NOMO-1 treated with DMSO at 0.1 percent for 48 hours (cell line): ENCODE results near the gene IGSF9B.

Source experiments
- DNase-seq: peaks from one replicate; lab custom pipeline; 2025; ENCODE audit not compliant: unreplicated experiment; lab: John Stamatoyannopoulos, UW

The IGSF9B gene

DNA sequence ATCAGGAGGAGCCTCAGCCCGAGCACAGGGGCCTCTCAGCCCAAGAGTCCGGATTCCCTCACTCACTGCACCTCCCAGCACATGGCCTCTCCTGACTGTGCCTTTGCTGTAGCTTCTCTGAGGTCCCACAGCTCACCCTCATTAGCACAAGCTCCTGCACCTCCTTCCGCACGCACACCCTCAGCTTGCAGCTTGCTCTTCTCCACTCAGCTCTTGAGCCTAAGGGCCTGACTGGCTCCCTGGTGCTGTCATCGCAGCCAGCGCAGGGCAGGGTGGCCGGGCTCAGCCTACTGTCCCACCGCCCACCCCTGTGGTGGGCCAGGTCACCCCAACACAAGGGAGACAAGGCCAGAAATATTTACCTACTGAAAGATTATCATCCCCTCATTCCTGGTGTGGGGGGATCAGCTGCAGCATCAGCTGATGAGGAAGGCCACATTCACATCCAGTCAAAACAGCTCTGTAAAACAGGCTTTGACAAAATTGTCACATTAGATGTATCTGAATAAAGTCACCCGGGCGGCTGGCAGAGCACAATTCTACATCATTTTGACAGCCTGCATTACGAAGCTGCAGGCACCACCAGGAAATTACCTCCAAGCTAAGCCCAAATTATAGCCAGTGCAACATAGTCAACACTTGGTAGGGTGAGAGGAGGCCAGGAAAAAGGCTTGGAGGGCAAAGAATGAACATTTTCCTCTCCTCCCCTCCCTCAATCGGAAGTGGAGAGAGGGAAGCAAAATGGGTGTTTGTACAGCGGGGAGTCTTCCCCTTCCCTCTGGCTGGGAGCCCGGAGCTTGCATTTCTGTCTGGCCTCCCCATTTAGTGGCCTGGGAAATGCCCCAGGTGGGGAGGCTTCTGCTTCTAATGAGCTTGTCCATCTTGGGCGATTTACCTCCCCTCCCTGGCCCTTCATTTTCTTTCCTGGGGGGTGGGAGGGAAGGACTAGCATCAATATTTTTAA, 29.5 kb upstream of the IGSF9B start:
- DNase-seq = no peak

DNA sequence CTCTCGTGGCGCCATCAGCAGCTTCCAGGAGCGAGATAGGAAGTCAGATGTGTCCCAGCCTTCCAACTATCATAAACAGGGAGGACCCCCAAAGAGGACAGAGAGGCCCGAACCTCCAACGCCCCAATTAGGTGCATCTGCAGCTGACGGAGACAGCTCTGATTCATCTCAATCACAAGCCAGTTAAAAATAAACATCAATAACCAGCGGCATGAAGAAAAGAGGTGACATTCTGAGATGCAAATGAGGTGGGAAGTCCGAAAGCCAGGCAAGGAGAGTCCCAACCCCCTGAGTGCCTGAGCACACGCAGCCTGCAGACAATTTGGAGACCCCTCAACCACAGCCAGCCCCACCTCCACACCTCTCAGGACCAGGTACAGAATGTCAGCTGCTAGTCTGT, 28.1 kb upstream of the IGSF9B start:
- DNase-seq = no peak

DNA sequence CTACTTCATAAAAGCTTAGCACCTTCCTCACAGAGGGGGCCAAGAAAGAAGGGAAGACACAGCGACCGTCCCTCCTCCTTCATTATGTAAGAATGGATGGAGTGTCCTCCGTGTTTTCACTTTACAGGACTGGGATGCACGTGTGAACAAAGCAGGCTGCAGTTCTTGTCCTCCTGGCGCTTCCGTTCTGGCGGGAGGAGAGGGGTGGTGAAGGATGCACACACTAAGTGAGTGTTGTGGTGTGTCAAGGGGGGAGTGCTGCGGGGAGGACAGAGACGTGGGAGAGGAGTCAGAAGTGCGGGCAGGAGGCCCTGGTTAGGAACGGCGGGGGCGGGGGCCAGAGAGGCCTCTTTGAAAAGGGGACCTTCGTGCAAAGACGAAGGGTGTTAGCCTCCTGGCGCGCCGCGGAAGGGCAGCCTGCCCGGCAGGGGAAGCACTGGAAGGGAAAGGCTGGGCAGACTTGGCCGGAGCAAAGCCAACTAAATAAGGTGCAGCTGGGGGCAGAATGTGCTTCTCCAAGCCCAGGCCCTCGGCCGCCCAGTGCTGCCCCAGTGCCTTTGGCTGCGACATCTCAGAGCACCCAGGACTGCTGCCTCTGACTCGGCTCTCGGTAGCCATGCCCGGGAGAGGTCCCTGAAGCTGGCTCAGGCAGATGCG, 27.0 kb upstream of the IGSF9B start:
- no peak for DNase-seq

DNA sequence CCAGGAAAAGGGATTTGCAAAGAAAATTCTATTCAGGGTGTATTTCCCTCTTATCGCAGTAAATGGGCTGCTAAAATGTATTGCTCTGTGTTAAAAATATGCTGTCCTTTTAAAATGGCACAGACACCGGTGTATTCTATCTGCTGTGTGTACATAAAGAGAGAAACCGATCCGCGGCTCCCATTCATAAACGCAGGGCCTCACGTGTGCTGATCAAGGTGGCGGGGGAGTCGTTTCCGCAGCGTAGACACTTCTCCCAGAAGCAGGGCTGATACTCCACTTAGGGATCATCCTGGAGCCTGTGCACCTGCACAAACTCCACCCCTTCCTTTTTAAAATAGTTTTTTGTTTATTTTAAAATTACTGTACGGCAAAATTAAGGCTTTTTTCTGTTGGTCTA, 26.1 kb upstream of the IGSF9B start:
- no peak for DNase-seq

DNA sequence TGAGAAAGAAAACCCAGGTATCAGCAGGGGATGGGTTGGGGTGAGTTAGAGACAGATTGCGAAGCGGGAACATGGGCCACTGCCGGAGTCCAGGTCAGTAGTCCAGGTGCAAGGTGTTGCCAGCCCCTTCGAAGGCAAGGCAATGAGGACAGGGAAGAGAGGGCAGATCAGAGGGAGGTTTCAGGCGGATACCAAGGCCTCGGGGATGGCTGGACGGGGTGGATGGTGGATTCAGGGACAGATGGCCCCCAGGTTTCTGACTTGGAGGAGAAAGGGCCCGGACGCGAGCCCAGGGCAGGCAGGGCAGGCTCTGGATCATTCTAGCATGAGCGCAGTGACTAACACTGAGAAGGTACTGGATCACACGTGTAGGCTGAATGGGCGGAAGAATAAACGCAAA, 25.4 kb upstream of the IGSF9B start:
- no peak for DNase-seq

DNA sequence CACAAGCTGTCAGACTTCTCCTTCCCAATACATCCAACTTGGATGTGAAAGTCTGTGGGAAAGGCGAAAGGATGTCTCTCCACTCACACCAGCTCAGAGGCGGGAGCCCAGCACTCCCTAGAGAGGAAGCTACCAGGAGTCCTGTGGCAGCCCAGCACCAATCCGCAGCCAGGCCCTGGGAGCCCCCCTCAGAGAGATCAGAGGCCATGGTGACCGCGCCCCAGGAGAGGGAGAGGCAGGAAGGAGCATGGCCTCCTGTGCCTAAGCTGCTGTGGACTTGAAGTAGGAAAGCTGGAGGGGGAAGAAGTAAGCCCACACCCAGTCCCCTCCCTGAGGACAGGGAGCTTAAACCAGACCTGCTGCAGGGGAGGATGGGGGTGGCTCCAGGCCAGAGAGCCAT, 24.4 kb upstream of the IGSF9B start:
- no peak for DNase-seq

DNA sequence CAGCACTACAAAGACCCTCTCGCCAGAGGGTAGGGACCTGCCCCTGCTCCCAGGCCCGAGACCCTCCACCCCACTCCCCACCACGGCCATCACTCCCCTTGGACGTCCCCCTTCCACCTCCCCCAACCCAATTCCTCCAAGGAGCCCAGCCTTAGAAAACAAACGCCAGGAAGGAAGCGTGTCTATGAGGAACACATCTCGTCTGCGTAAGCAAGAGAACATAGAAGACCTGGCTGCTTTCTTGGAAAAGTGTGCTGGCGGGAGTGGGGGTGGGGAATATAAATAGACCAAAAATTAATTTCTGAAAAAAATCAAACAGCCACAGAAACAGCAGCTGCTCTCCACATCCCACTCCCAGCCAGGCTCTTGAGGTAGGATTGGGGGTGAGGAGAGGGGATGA, 23.9 kb upstream of the IGSF9B start:
- DNase-seq = no peak

DNA sequence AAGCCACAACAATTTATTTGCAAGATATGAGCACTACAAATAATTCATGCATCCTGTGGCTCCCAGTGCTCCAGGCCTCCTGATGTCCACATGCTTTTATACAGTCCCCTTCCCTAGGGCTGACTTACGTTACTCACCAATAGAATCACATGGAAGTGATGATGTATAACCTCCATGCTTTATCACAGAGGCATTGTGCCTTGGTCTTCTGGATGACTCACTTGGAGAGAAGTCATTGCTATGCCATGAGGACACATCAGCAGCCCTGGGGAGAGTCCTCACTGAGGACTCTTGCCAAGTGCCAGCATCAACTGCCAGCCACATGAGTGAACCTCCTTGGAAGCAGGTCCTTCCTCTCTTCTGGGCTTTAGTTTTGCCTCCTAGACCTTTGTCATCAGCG, 22.0 kb upstream of the IGSF9B start:
- DNase-seq = no peak

DNA sequence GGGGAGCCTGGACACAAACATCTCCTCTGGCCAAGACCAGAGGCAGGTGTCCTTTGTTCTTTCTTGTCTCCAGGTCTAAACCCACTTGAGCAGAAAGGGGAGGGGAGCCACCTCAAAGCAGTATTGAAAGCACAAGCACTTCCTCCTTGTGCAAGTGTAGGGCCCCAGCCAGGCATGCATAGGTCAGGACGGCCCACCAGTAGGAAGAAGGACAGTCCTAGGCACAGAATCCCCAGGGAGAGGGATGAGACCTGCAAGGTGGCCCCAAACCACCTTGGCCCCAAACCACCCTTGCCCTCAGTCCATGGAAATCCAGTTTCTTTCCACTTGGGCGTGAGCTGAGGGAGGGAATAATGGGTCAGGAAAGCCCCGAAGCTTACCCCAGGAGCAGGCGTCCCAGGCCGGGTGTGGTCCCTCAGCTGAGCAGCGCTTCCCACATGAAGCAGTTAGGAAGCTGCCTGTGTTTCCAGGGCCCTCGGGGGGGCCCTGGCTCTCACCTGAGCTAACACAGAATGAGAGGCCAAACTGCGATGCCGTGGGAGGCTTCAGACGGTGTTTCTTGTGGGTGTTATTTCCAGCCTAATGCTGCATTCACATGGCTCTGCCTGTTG, 20.4 kb upstream of the IGSF9B start:
- no peak for DNase-seq

DNA sequence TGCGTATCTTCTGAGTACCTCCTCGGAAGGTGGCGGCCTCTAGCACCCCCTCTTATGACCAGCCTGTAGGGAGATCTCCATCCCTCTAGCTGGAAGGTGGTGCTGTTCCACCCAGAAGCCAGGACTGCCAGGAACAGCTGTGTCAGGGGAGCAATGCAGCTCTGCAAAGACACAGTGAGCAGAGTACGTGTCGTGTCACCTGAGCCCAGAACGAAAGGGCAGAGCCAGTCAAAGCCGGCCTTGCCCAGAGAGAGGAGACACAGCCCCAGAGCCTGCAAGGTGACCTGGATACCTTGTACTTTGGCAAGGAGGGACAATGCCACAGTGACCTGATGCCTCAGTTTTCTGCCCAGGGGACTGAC, 18.7 kb upstream of the IGSF9B start:
- no peak for DNase-seq

DNA sequence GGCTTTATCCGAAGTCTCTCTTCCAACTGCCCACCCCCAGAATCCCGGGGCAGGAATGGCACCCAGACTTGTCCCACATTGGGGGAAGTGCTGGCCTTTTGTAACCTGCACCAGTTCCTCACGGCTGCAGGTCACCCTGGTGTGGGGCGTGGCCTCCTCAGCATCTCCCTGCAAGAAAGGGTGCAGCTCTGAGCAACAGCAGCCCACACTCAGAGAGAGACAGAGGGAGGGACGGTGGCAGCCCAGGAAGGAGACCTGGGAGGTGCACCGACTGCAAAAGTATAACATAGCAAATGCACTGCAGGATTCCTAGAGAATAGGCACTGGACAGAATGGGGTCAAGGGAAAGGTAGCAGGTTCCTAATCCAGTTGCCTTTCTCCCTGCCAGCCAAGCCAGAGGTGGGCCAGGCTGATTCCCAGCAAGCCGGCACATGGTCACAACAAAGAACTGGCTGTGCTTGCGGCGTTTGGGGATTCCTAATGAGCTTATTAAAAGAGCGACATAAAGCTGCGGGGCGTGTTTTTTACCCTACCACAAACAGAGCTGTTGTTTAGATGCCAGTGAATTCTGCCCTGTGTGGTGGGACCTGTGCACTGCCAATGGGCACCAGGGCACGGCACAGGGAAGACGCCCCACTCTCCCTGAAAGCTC, 18.2 kb upstream of the IGSF9B start:
- DNase-seq = no peak

DNA sequence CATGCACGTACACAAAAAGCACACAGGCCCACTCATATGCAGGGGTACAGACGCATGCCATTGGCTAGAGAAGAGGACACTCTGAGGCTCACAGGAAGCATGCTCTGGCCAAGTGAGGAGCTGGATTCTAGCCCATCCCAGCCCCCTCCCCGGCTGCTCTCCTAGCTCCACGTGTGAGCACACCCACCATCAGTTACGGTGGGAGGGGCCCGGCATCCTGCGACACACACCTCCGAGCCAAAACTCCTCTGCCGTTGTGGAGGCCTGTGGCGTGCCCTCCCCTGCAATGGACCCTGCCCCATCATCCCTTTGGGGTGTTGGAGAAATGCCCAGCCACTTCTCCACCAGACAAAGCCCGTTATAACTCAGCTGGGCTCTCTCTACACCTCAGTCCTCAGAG, 15.1 kb upstream of the IGSF9B start:
- DNase-seq = no peak

DNA sequence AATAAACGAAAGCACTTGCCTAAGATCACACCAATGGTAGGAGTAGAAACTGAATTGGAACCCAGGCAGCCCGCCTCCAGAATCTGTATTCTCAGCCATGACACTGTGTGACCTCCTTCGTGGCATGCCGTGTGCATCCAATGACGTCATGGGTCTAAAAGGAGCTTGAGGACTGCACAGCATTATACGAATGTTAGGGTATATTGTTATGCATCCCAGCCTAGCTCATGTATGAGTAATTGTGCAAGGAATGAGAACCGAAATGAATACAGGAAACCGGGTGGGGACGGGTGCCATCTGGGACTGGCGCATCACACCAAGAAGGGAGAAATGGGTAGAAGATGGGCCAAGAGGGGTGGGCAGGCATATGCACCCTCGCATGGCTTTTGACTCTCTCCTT, 12.3 kb upstream of the IGSF9B start:
- DNase-seq = no peak

DNA sequence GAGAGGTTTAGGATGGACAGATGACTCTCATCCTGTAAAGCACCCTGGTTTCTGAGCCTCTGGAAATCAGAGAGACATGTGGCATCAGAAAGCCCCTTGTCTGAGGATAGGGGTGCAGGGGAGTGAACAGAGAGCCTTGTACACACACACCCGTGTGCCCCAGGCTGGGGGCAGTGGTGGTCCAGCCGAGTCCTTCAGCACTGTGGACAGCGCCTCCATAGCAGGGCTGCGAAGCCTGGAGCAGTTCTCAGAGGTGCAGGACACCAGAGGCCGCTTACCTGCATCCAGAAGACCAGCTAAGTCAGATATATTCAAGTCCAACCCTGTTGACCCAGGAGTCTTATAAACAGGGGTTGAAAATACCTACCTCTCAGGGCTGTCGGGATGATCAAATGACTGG, 11.5 kb upstream of the IGSF9B start:
- no peak for DNase-seq

DNA sequence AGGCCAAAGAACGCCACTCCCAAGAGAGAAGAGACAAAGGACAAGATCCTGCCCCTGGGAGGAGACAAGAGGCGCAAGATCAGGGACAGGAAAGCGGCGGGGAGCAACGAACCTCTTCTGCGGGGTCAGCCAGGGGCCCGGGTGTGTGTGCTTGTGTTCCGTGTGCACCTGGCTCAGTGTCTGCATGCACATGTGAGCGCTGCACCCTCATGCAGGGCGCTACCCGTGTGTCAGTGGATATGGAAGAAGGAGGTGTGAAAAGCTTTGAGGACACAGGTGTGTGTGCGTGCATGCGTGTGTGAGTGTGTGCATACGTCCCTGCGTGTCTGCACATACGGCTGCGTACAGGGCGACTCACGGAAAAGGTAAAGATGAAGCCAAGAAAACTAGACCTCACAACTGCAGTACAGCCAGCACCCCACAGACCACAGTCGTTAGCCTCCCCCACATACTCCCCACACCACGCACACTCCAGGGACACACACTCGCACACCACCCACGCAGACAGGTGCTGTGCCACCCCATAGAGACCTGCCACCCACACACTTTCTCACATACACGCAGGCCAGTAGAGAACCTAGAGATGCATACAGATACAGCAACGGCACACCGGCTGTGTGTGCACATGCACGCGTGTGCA, 11.0 kb upstream of the IGSF9B start:
- DNase-seq = no peak

DNA sequence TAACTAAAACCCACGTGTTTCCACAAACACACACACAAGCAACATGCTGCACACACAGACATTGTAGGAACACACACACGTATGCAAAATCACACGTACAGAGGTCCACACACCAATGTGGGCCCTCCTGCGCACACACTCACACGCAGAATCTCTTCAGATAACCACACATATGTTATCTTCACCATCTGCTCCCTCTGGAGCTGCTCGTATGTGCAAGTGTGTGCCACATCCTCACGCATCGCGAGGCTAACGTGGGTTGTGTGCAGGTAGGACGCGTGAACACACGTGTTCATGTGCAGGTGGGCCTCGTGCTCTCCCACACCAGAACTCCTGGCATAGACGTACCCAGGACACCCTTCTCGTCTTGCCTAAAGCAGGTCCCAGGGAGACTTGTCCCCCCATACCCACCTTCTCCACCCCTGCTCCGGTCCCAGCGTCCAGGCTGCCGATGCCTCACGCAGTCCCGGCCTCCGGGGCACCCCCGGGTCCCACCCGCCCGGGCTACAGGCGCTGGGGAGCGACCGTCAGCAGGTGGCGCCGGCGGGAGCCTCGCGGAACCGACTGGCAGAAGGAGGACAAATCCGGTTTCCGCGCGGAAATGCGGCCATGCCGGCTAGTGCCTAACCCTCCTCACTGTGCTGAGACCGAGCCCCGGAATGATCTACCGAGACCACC, 10.3 kb upstream of the IGSF9B start:
- no peak for DNase-seq

DNA sequence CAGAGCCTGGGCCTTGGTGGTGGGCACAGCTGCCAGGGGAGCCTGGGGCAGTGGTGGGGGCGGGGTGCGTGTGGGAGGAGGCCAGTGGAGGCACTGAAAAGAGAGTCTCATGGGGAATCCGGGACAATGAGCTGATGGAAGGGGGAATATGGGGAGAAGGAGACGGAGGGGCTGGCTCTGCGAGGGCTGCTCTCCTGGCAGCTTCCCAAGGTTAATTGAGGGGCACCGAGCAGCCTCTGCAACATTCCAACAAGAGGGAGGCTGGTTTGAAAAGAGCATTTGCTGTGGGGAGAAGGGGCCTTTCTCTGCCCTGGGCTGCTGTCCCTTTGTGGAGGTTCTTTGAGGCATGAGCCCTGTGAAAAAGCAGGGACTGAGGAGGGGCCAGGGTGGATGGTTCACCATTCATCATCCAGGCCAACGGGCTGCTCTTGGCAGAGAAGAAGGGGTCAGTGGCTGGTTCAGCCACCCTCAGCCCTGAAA, 9.4 kb upstream of the IGSF9B start:
- no peak for DNase-seq

DNA sequence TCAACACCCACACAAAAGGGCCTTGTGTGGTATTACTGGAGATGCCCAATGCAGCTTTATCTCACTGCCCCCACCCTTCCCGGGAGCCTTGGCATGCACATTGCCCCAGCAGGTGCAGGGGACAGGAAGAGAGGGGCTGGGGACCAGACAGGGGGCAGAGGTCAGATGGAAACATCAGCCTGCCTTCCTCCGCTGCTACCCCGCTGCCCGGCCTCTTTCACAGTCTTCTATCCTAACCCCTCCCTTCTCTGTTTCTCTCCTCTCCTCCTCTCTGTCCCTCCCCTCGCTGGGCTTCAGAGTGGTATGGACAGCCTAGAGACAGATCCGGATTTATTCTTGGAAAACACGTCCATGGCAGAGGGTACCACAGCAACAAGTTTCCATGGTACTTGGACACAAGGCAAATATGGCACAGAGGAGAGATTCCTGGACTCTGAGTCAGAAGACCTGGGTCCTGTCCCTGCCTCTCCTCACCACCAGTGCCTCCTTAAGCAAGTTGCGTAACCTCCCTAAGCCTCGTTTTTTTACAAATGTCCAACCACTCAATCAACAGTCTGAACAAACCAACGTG, 8.3 kb upstream of the IGSF9B start:
- no peak for DNase-seq

DNA sequence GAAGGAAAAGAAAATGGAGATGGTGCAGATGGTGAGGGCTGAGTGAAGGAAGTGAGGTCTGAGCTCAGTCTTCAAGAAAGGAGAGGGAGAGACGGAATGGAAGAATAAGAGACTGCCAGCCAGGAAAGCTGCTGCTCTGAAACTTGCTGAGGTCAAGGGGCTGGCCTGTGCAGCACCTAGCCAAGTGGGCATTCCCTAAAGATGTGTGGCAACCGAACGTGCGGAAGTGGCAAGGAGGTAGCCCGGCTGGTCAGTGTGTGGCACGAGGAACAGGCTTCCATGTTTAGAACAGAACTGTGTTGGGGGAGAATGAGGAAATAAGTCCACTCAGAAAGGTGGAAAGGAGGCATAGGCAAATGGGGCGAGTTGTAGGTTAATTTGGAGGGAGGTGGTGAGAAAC, 7.6 kb upstream of the IGSF9B start:
- no peak for DNase-seq

DNA sequence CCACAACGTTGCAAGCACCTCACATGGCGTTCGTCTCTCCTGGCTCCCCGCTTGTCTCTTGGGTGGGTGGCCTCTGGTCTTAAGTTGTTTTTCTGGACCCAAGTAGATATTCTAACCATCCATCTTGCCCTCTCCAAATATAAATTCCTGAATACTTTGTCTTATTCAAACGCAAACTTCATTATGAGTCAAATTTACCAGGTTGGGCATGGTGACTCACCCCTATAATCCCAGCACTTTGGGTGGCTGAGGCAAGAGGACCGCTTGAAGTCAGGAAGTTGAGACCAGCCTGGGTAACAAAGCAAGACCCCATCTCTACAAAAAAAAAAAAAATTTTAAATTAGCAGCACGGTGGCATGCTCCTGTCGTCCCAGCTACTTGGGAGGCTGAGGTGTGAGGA, 5.1 kb upstream of the IGSF9B start:
- DNase-seq = no peak
